ENCODE data around the gene RAB9A.
"Not testable (repeated sequence)": the region's sequence is repeated elsewhere in the genome, so short reads cannot be mapped to it uniquely, and the experiment has no call there.

The RAB9A gene

DNA sequence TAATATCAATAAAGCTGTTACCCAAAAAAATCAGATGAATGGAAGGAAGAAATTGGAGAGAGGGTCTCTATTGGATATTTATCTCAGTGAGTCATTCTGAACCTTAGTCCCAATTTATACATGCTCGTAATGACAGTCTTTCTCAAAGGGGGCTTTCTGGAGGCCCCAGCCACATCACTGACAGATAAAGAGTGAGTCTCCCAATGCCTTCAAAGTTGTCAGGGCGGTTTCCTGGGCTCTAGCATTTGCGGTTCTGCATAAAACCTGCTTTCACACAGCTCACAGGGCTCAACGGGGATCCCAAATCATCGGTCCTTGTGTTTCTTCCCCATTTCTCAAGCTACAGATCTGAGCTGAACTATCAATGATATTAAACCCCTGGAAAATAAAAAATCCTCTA is 18.7 kb upstream of the RAB9A start:
- no peak for DNase-seq

DNA sequence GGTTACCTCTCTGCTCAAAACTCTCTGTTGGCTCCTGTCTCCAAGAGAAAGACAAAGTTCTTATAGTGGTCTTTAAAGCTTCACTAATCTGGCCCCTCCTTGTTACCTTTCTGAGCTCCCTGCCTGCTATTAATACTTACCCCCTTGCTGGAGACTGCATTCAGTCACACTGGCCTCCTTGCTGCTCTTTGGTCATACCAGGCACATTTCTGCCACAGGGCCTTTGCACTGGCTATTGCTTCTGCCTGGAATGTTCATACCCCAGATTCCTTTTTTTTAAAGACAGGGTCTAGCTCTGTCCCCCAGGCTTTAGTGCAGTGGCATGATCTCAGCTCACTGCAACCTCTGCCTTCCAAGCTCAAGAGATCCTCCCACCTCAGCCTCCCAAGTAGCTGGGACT is 15.9 kb upstream of the RAB9A start:
- no peak for DNase-seq

DNA sequence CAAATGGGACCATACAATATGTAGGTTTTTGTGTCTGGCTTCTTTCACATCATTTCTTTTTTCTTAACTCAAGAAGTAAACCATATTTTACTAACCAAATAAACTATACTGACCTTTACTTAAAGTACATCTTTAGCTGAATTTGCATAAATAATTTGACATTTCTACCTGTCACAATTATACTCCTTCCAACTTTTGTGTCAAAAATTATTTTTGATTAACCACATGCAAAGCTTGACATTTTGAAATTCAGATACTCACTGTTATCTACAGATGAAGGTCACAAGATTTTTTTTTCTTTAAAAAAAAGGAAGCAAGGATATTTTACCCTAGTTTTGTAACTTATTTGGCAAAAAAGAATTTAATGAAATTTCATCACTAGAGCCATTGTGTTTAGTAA is 12.0 kb upstream of the RAB9A start:
- no peak for DNase-seq

DNA sequence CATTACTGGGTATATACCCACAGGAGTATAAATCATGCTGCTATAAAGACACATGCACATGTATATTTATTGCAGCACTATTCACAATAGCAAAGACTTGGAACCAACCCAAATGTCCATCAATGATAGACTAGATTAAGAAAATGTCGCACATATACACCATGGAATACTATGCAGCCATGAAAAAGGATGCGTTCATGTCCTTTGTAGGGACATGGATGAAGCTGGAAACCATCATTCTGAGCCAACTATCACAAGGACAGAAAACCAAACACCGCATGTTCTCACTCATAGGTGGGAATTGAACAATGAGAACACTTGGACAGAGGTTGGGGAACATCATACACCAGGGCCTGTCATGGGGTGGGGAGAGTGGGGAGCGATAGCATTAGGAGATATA is 9.2 kb upstream of the RAB9A start:
- not testable (repeated sequence) for DNase-seq

DNA sequence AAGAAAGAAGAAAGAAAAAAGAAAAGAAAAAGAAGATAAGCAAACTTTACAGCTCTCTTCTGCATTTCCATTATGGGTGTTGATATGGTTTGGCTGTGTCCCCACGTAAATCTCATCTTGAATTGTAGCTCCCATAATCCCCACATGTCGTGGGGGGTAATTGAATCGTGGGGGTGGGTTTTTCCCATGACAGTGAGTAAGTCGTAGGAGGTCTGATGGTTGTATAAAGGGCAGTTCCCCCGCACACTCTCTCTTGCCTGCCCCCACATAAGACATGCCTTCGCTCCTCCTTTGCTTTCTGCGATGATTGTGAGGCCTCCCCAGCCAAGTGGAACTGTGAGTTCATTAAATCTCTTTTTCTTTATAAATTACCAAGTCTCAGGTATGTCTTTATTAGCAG is 7.3 kb upstream of the RAB9A start:
- no peak for DNase-seq

DNA sequence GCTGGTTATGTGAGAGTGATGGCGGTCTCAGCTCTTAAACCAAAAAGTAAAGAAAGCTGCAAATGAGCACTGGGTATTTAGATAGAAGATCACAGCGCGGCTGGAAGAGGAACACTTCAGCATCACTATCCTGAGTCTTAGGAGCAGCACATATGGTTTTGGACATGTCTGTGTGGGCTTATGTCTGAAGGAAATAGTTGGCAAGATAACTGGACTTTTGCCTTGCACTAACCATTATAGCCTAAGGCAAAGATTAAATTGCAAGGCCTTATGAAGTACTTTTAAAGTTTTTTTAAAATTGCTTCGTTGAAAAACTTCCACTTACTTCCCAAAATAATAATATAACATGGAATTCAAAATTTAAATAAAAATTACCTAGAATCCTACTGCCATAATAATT is 4.6 kb upstream of the RAB9A start:
- DNase-seq, result no peak

DNA sequence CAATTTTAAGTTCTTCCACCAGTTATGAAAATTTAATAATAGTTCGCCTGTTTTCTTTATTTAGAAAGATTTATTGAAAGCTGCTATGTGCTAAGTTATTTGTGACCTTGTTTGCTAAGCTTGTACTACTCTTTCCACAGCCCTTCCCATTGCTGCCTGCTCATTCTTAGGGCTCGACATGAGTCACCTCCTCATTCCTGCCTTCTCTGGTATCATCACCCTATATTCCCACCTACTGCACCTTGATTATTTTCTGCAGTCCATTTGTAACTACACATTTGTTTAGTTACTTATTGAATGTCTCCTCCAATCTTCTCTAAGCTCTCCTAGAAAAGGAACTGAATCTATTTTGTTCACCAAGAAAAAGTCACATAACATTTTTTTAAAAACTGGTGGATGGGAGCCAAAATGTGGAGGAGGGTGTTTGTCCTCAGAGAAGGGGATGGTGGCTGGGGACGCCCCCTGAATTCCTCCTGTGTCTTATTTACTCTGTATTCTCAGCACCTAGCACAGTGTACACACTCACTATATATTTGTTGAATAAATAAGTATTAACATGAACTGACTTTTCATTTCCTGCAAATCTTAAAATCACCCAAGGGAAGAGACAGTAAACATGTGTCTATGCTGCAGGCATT is 3.7 kb upstream of the RAB9A start:
- DNase-seq, result no peak

DNA sequence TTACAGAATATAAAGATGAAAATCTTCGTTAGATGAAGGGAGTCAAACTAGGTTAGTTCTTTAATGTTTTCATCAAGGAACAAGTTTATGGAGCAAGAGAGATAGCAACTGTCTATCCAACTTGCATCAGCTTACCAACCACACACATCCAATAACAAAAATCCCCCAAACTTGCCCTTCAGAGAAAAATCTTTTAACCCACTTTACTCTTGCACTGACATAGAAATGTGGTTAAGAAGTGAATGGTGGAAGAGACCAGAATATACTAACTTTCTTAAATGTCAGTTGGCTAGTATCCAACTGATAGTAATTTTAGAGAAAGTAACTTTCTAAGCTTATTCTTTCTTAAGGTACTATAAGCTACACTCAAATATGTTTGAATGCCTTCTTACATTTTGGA is 1.7 kb upstream of the RAB9A start:
- DNase-seq, result no peak

DNA sequence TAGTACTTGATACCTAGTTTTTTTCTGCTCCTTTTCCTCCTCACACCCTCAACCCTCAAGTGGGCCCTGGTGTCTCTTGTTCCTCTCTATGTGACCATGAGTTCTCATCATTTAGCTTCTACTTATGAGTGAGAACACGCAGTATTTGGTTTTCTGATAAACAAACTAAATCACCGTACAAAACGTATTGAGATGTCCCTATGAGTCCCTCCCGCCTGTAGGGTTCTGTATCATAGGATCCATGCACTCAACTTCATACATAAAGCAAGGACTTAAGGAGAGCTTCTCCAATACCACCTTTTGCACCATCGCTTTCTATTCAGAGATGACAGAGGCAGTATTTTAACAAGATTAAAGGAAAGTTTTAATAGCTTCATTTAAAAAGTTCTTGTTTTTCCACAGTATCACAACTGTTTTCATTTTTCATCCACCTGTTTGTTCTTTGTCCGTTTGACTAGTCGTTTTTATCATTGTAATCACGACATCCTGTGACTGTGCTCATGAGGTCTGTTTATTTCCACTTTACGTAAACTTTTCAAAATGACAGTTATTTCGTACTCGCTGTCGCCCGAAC is 457 bp upstream of the RAB9A start:
- DNase-seq, result no peak

DNA sequence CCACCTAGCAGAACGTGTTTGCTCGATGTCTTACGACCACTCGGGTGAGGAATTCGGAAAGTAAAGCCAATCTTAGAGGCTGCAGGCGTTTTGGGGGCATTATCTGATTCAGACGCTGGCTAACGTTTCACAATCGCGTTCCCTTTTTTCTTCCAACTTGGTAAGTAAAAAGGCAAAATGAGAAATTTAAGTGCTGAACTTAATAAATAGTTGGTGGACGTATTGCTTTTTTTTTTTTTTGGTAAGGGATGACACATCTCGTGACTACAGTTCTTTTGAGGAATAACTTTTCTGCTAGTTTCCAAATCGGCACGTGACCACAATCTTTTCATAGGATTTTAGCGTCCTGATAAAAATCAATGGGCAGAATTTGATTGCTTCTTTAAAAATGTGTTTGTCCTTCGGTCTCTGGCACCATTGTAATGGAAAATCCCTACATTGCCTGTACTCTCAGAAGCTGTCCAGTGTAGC is 848 bp downstream of the RAB9A start:
- DNase-seq, result no peak

DNA sequence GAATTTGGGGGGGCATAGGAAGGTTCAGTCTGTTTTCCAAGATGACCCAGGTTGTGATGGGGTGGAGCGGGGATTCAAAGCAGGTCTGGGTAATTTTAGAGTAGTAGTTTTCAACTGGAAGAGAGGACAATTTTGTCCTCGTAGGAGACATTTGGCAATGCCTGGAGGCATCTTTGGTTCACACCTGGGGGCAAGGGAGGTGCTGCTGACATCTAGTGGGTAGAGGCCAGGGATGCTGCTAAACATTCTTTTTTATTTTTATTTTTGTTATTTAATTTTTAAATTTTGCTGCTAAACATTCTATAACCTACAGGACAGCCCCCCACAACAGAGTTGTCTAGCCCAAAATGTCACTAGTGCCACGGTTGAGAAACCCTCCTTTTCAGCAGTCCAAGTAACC is 1.9 kb downstream of the RAB9A start:
- DNase-seq, result no peak

DNA sequence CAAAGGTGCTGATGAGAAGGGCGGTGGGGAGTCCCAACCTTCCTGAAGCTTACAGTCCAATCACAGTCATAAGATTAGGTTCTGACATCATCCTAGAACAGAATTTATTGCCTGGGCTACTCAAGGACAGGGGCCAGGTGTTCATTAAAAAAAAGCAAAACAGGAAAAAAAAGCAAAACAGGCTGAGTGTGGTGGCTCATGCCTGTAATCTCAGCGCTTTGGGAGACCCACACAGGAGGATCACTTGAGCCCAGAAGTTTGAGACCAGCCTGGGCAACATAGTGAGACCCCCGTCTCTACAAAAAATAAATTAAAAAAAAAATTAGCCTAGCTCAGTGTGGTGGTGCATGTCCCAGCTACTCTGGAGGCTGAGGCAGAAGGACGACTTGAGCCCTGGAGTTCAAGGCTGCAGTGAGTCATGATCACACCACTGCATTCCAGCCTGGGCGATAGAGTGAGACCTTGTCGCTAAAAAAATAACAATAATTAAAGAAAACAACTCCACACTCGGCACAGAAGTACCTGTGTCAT is 3.0 kb downstream of the RAB9A start:
- DNase-seq, result no peak

DNA sequence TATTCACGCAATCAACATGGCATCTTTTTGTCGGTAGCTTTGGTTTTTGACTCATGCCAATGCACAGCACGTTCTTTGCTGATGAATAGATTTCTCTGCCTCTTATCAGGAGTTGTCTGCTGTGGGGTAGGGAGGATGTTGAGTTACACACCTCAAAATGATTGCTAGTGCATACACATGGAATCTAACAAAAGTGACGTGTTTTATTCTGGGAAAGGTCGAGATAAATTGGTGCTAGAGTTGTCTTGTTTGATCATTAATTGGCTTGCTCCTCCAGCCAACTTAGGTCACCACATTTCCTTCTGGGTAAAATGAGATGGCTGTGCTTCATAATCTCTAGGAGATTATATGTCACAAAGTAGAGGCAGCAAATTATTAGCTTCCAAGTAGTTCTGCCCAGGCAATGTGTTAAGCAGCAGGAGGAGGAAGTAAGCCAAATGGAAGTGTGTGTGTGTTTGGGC is 3.9 kb downstream of the RAB9A start:
- DNase-seq, result no peak

DNA sequence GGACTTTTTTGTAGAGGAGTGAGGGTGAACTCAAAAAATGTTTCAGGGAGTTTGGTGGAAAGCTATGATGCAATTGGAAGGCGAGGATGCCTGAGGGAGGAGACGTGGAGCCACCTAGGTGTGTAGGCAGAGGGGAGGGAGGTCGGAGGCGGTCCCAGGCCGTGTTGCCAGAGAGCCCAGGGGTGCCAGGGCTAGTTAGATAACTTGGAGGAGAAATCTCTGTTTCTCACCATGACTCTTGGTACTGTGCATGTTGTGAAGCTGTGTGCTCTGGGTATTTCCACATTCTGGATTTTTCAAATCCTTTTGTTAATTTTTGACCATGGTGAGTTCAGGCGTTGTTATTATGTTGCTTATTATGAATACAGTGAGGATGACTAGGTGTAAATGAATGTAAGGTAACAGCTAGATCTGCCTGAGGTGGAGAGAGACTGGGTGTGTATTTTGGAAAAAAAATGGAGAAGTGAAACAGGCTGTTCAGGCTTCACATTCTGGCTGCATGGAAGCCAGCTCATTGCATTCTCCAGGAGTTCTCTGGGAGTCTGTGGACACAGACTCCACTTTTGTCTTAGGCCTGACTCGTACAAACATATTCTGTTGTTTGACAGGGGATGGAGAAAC is 4.5 kb downstream of the RAB9A start:
- DNase-seq, result no peak

DNA sequence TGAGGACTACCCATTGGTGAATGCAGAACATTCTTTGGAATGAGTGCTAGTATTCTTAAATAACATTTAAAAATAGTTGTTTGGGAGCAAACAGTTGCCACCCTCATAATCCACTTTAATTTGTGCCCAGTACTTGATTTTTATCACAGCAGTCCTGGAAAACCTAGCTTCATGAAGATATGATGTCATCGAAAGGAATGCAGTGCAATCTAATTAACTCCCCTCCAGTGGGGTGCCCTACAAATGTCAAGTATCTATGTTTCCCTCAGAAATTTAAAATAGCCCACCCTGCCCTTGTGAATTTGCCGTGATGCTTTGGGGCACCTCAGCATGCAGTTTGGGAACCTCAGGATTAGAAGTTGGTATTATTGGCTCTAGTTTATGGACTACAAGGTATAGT is 5.4 kb downstream of the RAB9A start:
- no peak for DNase-seq

DNA sequence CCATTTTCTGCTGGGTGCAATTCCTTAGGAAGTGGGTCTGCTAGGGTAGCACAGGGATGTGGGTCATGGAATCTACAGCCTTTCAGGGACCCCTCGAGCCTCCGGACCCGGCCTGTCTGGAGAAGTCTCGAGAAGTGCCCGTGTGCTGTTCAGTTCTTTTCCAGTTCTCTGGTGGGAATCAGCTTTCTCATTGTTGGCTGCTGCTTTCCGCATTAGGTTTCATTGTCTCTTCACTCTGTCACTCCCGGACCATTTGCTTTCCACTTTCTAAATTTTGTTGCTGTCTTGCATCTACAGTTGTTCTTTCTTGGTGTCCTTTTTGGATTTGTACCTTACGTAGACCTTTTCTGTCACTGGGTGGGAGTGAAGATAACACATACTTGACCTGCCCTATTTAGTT is 6.1 kb downstream of the RAB9A start:
- DNase-seq, result no peak

DNA sequence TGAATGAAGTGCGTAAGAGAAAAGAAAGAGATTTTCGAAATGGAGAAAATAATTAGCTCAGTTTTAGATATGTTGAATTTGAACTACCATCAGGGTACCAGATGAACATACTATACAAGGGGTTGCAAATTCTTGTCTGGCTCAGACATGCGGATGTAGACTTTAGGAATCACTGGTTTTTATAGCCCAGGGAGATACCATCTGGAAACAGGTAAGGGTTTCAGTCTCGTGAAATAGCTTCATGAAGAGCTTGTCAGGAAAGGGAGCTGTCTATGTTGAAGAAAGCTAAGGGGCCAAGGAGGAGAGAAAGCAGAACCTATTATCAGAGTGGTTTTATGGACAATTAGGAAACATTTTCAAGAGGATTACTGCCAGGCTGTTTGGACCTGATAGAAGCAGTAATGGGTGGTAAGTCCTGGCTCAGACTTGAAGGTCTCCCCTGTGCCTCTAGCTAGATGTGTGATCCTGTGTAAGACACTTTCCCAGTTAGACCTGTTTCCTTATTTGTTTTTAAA is 6.7 kb downstream of the RAB9A start:
- no peak for DNase-seq

DNA sequence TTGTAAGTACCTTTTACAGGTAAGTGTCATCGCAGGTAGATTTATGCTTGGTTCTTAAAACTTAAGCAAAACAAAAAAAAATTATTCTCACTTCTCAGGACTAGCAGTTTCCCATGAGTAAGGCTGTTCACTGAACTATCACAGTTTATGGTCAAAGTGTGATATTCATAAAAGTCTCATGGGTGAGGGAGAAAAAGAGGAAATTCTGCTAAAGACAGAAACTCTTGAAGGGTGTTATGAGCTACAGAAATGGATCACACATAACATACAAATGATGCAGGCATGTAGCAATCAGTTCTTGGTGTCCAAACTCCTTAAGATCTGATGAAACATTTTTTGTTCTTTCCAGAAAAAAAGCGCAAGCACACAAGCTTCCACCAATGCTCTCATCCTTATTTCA is 8.5 kb downstream of the RAB9A start:
- no peak for DNase-seq

DNA sequence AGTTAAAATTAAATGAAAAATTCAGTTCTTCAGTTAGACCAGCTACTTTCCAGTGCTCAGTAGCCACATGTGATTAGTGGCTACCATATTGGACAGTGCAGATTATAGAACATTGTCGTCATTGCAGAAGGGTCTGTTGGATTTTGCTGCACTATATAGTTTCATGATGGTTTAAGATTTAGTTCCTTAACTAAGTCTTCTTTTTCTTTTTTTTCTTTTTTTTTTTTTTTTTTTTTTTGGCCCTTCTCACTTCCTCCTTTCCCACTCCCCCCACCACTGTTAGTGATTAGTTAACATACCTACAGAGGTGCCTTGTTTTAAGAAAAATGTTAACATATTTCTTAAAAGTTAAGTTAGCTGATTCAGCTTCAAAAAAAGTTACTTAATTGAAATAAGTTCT is 9.0 kb downstream of the RAB9A start:
- DNase-seq, result no peak

DNA sequence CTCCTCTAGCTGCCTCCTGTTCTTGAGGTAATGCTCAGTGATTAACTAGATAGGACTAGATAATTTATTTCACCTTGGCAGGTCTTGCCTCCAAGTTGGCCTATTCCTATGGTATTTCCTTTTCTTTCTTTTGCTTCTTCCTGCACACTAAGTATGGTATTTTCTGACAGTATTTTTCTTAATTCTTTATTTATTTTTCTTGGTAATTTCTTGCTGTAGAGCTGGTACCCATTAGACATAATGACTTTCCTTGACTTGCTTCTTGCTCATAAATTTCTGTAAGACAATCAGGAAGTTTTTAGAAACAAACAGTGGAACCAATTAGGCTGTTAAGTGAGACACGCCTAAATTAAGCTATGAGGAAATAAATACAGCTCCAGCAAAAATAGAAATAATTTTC is 9.5 kb downstream of the RAB9A start:
- DNase-seq, result no peak

DNA sequence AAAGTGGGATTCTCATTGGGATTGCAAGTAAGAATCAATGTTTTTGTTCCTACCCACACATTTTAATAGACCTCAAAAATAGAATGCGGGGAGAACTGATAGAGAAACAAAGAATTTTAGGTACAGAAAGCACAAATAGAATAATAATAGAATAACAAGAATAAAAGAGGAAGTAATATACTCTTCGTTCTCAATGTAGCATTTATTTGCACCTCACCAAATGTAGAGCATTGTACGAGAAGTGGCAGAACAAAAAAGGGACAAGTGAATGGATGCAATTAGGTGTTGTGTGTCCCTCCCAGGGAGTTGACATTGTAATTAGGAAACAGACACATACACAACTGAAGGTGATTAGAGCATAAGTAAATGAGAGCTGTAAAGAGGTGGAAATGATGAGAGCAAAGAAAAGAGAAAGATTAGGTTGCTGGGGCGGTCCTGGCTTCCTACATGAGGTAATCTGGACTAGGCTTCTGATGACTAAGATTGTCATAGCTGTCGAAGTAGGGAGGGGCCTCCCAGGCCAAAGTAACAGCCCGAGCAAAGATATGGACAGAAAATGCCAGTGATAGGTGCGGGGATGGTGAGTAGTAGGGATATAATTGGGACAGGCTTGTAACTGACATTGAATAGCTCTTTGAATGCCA is 10.4 kb downstream of the RAB9A start:
- DNase-seq, result no peak

DNA sequence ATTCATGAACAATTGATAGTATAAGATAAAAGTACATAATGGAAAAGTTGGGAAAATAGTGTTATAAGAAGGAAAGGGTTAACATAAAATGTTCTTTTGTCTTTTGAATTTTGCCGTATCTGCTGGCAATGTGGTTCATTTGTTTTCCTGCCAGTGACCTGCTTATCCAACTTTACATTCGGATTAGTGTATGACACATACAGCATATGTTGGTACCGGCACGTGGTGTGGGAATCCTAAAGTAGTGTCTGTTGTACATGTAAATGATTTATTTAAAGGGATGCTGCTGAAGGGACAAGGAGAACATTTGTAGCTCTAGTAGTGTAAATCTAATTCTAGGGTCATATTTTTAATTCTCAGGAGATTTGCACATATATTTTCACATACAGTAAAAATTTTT is 11.5 kb downstream of the RAB9A start:
- no peak for DNase-seq

DNA sequence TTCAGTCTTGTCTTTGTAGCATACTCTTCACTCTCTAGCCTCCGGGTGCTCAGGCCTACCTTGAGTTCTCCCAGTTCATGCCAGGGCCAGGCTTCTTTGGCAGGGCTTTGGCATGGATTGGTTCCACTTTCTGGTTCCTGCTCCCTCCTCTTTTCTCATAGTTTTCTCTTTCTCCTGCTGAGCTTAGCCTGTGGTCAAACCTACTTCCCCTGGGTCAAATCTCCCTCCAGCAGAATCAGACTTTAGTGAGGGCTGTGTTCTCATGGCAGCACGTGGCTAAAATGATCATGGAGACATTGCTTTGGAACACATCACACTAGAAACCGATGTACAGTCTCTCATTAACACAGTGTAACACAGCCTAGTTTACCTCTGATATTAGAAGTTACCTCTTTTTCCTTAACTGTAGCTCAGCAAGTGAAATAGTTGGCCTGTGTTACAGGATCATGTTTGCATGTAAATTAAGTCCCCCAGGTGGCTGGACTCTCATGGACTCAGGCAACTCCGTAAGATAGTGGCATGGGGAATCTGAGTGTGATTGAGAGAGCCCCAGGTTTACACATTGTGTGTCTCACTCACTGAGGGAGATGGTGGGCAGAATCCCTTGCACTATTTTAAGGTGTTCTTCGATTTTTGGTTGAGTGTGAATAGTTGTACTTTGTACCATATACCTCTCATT is 13.3 kb downstream of the RAB9A start:
- no peak for DNase-seq
